ENCODE results near the gene SLC6A20.

DNA sequence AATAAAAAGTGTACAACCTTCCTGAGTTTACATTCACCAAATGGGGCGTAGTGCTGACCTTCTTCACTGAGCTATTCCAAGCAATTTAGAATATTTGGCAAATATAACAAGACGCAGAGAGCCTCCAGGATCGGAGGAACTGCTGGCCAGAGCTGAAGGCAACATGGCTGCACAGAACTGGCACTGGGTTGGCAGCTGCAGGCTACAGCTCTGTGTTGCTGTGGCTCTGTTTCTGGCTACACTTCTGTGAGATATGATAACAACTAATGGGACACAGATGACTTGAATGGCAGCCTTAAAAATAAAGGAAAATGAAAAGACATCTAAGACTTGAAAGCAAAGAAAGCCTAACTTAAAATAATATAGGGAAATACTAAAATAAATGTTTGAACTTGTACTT lies 10.8 kb upstream of the SLC6A20 start:
- TF ChIP-seq HDGF (IDR thresholded peaks at IDR 0.05; ENCODE audit: borderline replicate concordance) (no peak), ZNF384 (IDR thresholded peaks at IDR 0.05) (no peak), SP1 (IDR thresholded peaks at IDR 0.05) (no peak), FOXA1 (IDR thresholded peaks at IDR 0.05) (no peak), ELF4 (IDR thresholded peaks at IDR 0.05) (no peak), BHLHE40 (IDR thresholded peaks at IDR 0.05; ENCODE audit: borderline replicate concordance) (no peak), NFRKB (IDR thresholded peaks at IDR 0.05) (no peak), TARDBP (IDR thresholded peaks at IDR 0.05) (no peak)
